HL-60 (cell line): ENCODE data around the gene SETD5.
A peak's percentile ranks its signal among the peaks of the same experiment; 100 is the strongest.

Experiments
- DNase-seq, 2 experiments: peaks; one replicate each; pipeline ENCODE4 v3.0.0-alpha.2; 2010 to 2020; ENCODE audit warnings: low read depth in 1 of 2, low spot score in 1 of 2
- H3K27ac ChIP-seq: fragments of 250-450 bp; sonication (Bioruptor Pico); replicated peaks from 2 replicates; pipeline ENCODE4 v1.5.1; 2020; ENCODE audit warnings: mild to moderate bottlenecking, moderate library complexity
- H3K27me3 ChIP-seq: fragments of 250-450 bp; sonication (Bioruptor Pico); 2 replicates; pipeline ENCODE4 v1.5.1; 2021; ENCODE audit warnings: mild to moderate bottlenecking, moderate library complexity; ENCODE audit not compliant: insufficient read depth, poor library complexity, severe bottlenecking
- H3K4me3 ChIP-seq: replicated peaks from 2 replicates; pipeline ENCODE4 v1.5.1; 2011; ENCODE audit warnings: mild to moderate bottlenecking, control low read depth, low read length; ENCODE audit not compliant: insufficient read depth
- GABPA ChIP-seq: IDR thresholded peaks from 2 replicates; pipeline ENCODE4 v1.6.1; 2012; ENCODE audit warnings: low read depth
- POLR2AphosphoS5 ChIP-seq: IDR thresholded peaks from 2 replicates; pipeline ENCODE4 v1.6.1; 2012; ENCODE audit warnings: low read depth
- SPI1 ChIP-seq: IDR thresholded peaks from 2 replicates; pipeline ENCODE4 v1.6.1; 2012; ENCODE audit warnings: low read depth, mild to moderate bottlenecking, borderline replicate concordance
- TF ChIP-seq, protein P1 (sequence below): IDR thresholded peaks from one replicate; pipeline ENCODE4 v1.5.1; 2011; ENCODE audit warnings: low read length, control low read depth, inconsistent platforms; ENCODE audit not compliant: insufficient read depth
- TF ChIP-seq, protein P2 (sequence below): IDR thresholded peaks from 2 replicates; pipeline ENCODE4 v1.6.1; 2012; ENCODE audit warnings: low read depth; ENCODE audit not compliant: insufficient replicate concordance

The SETD5 gene

DNA sequence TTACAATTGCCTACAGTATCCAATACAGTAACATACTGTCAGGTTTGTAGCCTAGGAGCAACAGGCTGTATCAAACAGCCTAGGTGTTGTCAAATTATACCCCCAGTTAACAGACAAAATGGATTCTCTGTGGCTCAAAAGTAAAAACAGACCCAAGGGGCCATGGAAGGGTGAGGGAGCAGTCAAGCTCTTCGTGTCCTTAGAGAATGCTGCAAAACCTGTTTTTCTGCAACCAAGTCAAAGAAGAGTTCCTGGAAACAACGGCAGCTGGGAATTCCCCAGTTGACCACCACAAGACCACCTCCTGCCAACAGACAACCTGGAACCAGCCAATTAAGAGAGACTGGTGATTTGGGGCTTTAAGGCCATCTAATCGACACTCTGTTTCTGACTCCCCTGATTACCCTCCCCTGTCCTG lies 45.7 kb upstream of the SETD5 start:
- Histone ChIP-seq H3K27ac (no peak overlapping the region), H3K27me3 (no peaks in the 10 kb centered on the region), H3K4me3 (no peak overlapping the region)
- TF ChIP-seq POLR2AphosphoS5 (no peak), GABPA (no peak), SPI1 (no peak)
- TF ChIP-seq, protein P1, sequence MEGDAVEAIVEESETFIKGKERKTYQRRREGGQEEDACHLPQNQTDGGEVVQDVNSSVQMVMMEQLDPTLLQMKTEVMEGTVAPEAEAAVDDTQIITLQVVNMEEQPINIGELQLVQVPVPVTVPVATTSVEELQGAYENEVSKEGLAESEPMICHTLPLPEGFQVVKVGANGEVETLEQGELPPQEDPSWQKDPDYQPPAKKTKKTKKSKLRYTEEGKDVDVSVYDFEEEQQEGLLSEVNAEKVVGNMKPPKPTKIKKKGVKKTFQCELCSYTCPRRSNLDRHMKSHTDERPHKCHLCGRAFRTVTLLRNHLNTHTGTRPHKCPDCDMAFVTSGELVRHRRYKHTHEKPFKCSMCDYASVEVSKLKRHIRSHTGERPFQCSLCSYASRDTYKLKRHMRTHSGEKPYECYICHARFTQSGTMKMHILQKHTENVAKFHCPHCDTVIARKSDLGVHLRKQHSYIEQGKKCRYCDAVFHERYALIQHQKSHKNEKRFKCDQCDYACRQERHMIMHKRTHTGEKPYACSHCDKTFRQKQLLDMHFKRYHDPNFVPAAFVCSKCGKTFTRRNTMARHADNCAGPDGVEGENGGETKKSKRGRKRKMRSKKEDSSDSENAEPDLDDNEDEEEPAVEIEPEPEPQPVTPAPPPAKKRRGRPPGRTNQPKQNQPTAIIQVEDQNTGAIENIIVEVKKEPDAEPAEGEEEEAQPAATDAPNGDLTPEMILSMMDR = no peak
- TF ChIP-seq, protein P2, sequence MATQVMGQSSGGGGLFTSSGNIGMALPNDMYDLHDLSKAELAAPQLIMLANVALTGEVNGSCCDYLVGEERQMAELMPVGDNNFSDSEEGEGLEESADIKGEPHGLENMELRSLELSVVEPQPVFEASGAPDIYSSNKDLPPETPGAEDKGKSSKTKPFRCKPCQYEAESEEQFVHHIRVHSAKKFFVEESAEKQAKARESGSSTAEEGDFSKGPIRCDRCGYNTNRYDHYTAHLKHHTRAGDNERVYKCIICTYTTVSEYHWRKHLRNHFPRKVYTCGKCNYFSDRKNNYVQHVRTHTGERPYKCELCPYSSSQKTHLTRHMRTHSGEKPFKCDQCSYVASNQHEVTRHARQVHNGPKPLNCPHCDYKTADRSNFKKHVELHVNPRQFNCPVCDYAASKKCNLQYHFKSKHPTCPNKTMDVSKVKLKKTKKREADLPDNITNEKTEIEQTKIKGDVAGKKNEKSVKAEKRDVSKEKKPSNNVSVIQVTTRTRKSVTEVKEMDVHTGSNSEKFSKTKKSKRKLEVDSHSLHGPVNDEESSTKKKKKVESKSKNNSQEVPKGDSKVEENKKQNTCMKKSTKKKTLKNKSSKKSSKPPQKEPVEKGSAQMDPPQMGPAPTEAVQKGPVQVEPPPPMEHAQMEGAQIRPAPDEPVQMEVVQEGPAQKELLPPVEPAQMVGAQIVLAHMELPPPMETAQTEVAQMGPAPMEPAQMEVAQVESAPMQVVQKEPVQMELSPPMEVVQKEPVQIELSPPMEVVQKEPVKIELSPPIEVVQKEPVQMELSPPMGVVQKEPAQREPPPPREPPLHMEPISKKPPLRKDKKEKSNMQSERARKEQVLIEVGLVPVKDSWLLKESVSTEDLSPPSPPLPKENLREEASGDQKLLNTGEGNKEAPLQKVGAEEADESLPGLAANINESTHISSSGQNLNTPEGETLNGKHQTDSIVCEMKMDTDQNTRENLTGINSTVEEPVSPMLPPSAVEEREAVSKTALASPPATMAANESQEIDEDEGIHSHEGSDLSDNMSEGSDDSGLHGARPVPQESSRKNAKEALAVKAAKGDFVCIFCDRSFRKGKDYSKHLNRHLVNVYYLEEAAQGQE = no peak
- DNase-seq = no peak

DNA sequence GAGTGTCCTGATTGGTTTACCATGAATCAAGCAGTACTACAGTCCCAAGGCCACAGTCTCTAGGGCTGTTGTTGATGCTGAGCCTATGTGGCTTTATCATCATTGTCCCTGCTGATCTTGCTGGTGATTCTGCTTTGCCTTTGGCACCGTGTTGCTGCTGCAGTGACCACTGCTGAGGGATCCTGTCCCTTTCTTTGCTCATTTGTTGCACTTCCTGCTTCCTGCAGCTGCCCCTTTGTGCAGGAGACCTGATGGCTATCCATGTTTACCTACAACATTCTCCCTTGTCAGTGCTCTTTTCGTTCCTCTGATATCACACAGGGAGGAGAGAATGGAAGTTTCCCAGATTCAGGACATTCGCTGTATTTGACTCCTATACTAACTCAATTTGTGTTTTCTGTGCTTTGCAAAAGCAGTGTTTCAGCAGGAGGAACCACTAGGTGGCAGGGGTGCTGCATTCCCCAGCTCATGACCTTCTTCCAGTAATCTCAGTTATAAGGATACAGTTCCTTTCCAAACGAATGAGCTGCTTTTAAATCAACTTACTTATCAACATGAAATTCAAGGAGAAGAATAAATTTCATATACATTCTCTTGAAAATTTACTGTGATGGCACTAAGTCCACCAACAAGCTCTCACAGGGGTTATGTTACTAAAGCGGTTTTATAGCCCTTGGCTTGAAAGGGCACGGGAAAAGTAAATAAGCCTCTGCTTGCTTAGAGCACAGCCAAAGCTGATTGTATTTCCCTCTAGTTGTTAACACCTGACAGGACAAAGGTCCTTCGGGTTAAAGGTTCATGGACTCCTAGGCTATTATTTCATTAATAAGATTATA lies 44.3 kb upstream of the SETD5 start:
- Histone ChIP-seq H3K27ac (peak overlapping the region; percentile 82; the same call in 1 of the 2 replicates), H3K27me3 (no peaks in the 10 kb centered on the region), H3K4me3 (no peak overlapping the region)
- TF ChIP-seq, protein P2 = no peak
- no peak for TF ChIP-seq POLR2AphosphoS5
- TF ChIP-seq, protein P1 = peak; percentile 96
- no peak for TF ChIP-seq GABPA
- no peak for TF ChIP-seq SPI1
- DNase-seq = peak; percentile 21 to 75

- Histone ChIP-seq H3K4me3 (peak overlapping the region; percentile 60), H3K27me3 (no peaks in the 10 kb centered on the region), H3K27ac (peak overlapping the region; percentile 94)
- TF ChIP-seq GABPA (no peak), SPI1 (no peak), POLR2AphosphoS5 (no peak)
- TF ChIP-seq, protein P2 = no peak
- TF ChIP-seq, protein P1 = no peak
- no peak for DNase-seq
Measured at GRCh38 chr3:9361691-9362388, 35.6 kb upstream of the SETD5 start.
